ENCODE results near the gene LGALS12. TPM values are rescaled to one million over a fixed set of nuclear protein-coding genes. Genes with fewer than 3 reads are reported as not detected.
"Not testable (repeated sequence)": the region's sequence is repeated elsewhere in the genome, so short reads cannot be mapped to it uniquely, and the experiment has no call there.

LGALS12 gene
- total RNA-seq, 2 experiments from 2014 or later, result not detected

GRCh38 chr11:63547061-63547460 lies 41.2 kb downstream of the LGALS12 start:
- CTCF ChIA-PET (ENCODE audit: unreplicated experiment), result no interaction called here
- peaks cover 8% of the 10 kb centered on the region for H3K4me1 ChIP-seq (ENCODE audit: insufficient read depth, low read length, poor library complexity, severe bottlenecking)
- DNase-seq (ENCODE audit: low spot score), result no peak
- H3K4me2 ChIP-seq (ENCODE audit: low read length), result no peak overlapping the region
- no peaks in the 10 kb centered on the region for H3K9me2 ChIP-seq (ENCODE audit: insufficient read depth, low read length)
- no peaks in the 10 kb centered on the region for H3K36me3 ChIP-seq (ENCODE audit: insufficient read depth, low read length)
- intact Hi-C loops (cut with micrococcal nuclease; ENCODE audit: unreplicated experiment), result no loop called here
- H3K27ac ChIP-seq (ENCODE audit: low read depth, low read length, poor library complexity, severe bottlenecking), result no peak overlapping the region
- POLR2A ChIA-PET, result no interaction called here
- no peaks in the 10 kb centered on the region for H3K79me2 ChIP-seq (ENCODE audit: insufficient read depth, low read depth, low read length)
- no peaks in the 10 kb centered on the region for H4K20me1 ChIP-seq (ENCODE audit: insufficient read depth, low read length)
- H2AFZ ChIP-seq (ENCODE audit: low read length), result no peak overlapping the region
- TF ChIP-seq EZH2phosphoT487 (IDR thresholded peaks at IDR 0.05; ENCODE audit: borderline replicate concordance, low read depth, low read length) (no peak), CTCF (conservative IDR thresholded peaks at IDR 0.05; ENCODE audit: low read length) (no peak)
- no peak overlapping the region for H3K4me3 ChIP-seq (ENCODE audit: low read depth, low read length, poor library complexity, severe bottlenecking)
- H3K9me3 ChIP-seq (ENCODE audit: low read length), result no peaks in the 10 kb centered on the region
- BruUV-seq (replicated peaks), result no TSS peak

- ChIA-PET POLR2A (no interaction called here), CTCF (ENCODE audit: unreplicated experiment) (no interaction called here)
- Histone ChIP-seq H3K79me2 (ENCODE audit: insufficient read depth, low read depth, low read length) (no peaks in the 10 kb centered on the region), H3K4me1 (ENCODE audit: insufficient read depth, low read length, poor library complexity, severe bottlenecking) (peaks cover 14% of the 10 kb centered on the region), H3K27ac (ENCODE audit: low read depth, low read length, poor library complexity, severe bottlenecking) (no peak overlapping the region), H3K4me2 (ENCODE audit: low read length) (no peak overlapping the region), H3K9me2 (ENCODE audit: insufficient read depth, low read length) (no peaks in the 10 kb centered on the region), H3K4me3 (ENCODE audit: low read depth, low read length, poor library complexity, severe bottlenecking) (no peak overlapping the region), H3K36me3 (ENCODE audit: insufficient read depth, low read length) (no peaks in the 10 kb centered on the region), H3K9me3 (ENCODE audit: low read length) (no peaks in the 10 kb centered on the region), H2AFZ (ENCODE audit: low read length) (no peak overlapping the region), H4K20me1 (ENCODE audit: insufficient read depth, low read length) (no peaks in the 10 kb centered on the region)
- no peak for DNase-seq (ENCODE audit: low spot score)
- no peak for TF ChIP-seq CTCF (conservative IDR thresholded peaks at IDR 0.05; ENCODE audit: low read length)
- TF ChIP-seq EZH2phosphoT487 (IDR thresholded peaks at IDR 0.05; ENCODE audit: borderline replicate concordance, low read depth, low read length), result no peak
- no TSS peak for BruUV-seq (replicated peaks)
- intact Hi-C loops (cut with micrococcal nuclease; ENCODE audit: unreplicated experiment), result no loop called here
Observed at GRCh38 chr11:63548178-63548577, 42.3 kb downstream of the LGALS12 start.

DNA sequence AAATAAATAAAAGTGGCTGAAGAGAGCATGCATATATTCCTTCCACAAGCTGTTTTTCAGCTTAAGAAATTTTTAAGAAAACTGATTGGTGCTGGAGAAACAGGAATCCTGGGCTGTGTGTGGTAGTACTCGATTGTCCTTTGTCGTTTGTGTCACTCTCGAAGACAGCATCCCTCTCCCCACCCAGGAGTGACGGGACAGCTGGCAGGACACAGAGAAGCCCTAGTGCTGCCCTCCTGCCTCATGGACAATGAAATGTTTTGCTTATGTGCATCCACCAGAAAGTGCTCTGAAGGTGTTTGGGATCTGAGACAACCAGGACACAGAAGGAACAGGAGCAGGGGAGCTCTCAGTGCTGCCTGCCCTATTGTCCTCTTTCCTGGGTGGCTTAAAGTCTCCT lies 43.5 kb downstream of the LGALS12 start:
- H3K9me3 ChIP-seq (ENCODE audit: low read length), result no peaks in the 10 kb centered on the region
- intact Hi-C loops (cut with micrococcal nuclease; ENCODE audit: unreplicated experiment), result no loop called here
- H3K4me3 ChIP-seq (ENCODE audit: low read depth, low read length, poor library complexity, severe bottlenecking), result no peak overlapping the region
- no peaks in the 10 kb centered on the region for H3K36me3 ChIP-seq (ENCODE audit: insufficient read depth, low read length)
- DNase-seq (ENCODE audit: low spot score), result no peak
- H4K20me1 ChIP-seq (ENCODE audit: insufficient read depth, low read length), result no peaks in the 10 kb centered on the region
- H3K79me2 ChIP-seq (ENCODE audit: insufficient read depth, low read depth, low read length), result no peaks in the 10 kb centered on the region
- H3K4me1 ChIP-seq (ENCODE audit: insufficient read depth, low read length, poor library complexity, severe bottlenecking), result peaks cover 19% of the 10 kb centered on the region
- H2AFZ ChIP-seq (ENCODE audit: low read length), result no peak overlapping the region
- H3K9me2 ChIP-seq (ENCODE audit: insufficient read depth, low read length), result no peaks in the 10 kb centered on the region
- TF ChIP-seq EZH2phosphoT487 (IDR thresholded peaks at IDR 0.05; ENCODE audit: borderline replicate concordance, low read depth, low read length) (no peak), CTCF (conservative IDR thresholded peaks at IDR 0.05; ENCODE audit: low read length) (no peak)
- no peak overlapping the region for H3K27ac ChIP-seq (ENCODE audit: low read depth, low read length, poor library complexity, severe bottlenecking)
- POLR2A ChIA-PET, result no interaction called here
- H3K4me2 ChIP-seq (ENCODE audit: low read length), result no peak overlapping the region
- CTCF ChIA-PET (ENCODE audit: unreplicated experiment), result no interaction called here
- BruUV-seq (replicated peaks), result no TSS peak

DNA sequence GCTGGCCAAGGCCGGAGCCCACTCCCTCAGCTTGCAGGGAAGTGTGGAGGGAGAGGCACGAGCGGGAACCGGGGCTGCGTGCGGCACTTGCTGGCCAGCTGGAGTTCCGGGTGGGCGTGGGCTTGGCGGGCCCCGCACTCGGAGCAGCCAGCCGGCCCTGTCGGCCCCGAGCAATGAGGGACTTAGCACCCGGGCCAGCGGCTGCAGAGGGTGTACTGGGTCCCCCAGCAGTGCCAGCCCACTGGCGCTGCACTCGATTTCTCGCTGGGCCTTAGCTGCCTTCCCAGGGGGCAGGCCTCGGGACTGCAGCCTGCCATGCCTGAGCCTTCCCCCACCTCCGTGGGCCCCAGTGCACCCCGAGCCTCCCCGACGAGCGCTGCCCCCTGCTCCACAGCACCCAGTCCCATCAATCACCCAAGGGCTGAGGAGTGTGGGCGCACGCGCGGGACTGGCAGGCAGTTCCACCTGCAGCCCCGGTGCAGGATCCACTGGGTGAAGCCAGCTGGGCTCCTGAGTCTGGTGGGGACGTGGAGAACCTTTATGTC lies 44.3 kb downstream of the LGALS12 start:
- BruUV-seq (replicated peaks); POLR2A ChIA-PET: not testable (repeated sequence)

More for the DNA sequence above, 44.3 kb downstream of the LGALS12 start:
- CTCF ChIA-PET (ENCODE audit: unreplicated experiment); H4K20me1 ChIP-seq (ENCODE audit: insufficient read depth, low read length); H3K4me2 ChIP-seq (ENCODE audit: low read length); H2AFZ ChIP-seq (ENCODE audit: low read length); H3K27ac ChIP-seq (ENCODE audit: low read depth, low read length, poor library complexity, severe bottlenecking); H3K4me3 ChIP-seq (ENCODE audit: low read depth, low read length, poor library complexity, severe bottlenecking); H3K36me3 ChIP-seq (ENCODE audit: insufficient read depth, low read length); H3K9me2 ChIP-seq (ENCODE audit: insufficient read depth, low read length); intact Hi-C loops (cut with micrococcal nuclease; ENCODE audit: unreplicated experiment); H3K9me3 ChIP-seq (ENCODE audit: low read length); DNase-seq (ENCODE audit: low spot score); H3K79me2 ChIP-seq (ENCODE audit: insufficient read depth, low read depth, low read length): not testable (repeated sequence)
- peaks cover 25% of the 10 kb centered on the region for H3K4me1 ChIP-seq (ENCODE audit: insufficient read depth, low read length, poor library complexity, severe bottlenecking)

All from OCI-LY7 (cell line).